IMR-90 (cell line): ENCODE results near the gene DIRAS3. TPM values are rescaled to one million over a fixed set of nuclear protein-coding genes. Genes with fewer than 3 reads are reported as not detected.

Experiments used
- ATAC-seq: fragments of 200-7000 bp; cut with Tn5 transposase; 2 replicates; pipeline ENCODE4 v1.9.1; 2020; ENCODE audit warnings: low read depth, mild to moderate bottlenecking, moderate library complexity
- BruUV-seq: library from RNA; stranded (reverse); fragments of 400-500 nt; replicated peaks from 2 replicates; lab custom pipeline; 2021; lab: Mats Ljungman, UMichigan
- CTCF ChIA-PET: fragments of 300-600 bp; formaldehyde crosslinking; extraction: SDS; loops from one replicate; lab custom pipeline; 2021; ENCODE audit warnings: antibody characterized with exemption; lab: Yijun Ruan, JAX
- POLR2A ChIA-PET: fragments of 300-600 bp; sonication (Branson Sonifier 250); formaldehyde crosslinking; loops from one replicate; lab custom pipeline; 2022; ENCODE audit warnings: antibody characterized with exemption; ENCODE audit not compliant: unreplicated experiment; lab: Charles Lee
- DNase-seq: peaks from one replicate; pipeline ENCODE4 v3.0.0; 2013
- H2AFZ ChIP-seq: replicated peaks from 2 replicates; pipeline ENCODE3; 2013; ENCODE audit warnings: low read length, mild to moderate bottlenecking; ENCODE audit not compliant: poor library complexity
- H2AK5ac ChIP-seq: 2 replicates; pipeline ENCODE4 v1.6.1; 2013; ENCODE audit warnings: low read depth, low read length, inconsistent platforms
- H2AK9ac ChIP-seq: replicated peaks from 2 replicates; pipeline ENCODE3; 2013; ENCODE audit warnings: mild to moderate bottlenecking, low read depth, low read length, moderate library complexity; ENCODE audit not compliant: poor library complexity
- H2BK120ac ChIP-seq: 2 replicates; pipeline ENCODE4 v1.6.1; 2013; ENCODE audit warnings: low read depth, low read length, inconsistent platforms
- H2BK15ac ChIP-seq: 3 replicates; pipeline ENCODE4 v1.6.1; 2013; ENCODE audit warnings: low read depth, low read length, inconsistent platforms
- H2BK20ac ChIP-seq: 2 replicates; pipeline ENCODE4 v1.6.1; 2013; ENCODE audit warnings: low read depth, mild to moderate bottlenecking, inconsistent platforms, low read length, moderate library complexity
- H2BK5ac ChIP-seq: 2 replicates; pipeline ENCODE4 v1.6.1; 2013; ENCODE audit warnings: mild to moderate bottlenecking, low read depth, low read length, inconsistent platforms; ENCODE audit not compliant: poor library complexity, severe bottlenecking
- H3K14ac ChIP-seq: replicated peaks from 2 replicates; pipeline ENCODE4 v1.6.1; 2013; ENCODE audit warnings: low read depth, low read length, inconsistent platforms
- H3K18ac ChIP-seq: 2 replicates; pipeline ENCODE4 v1.6.1; 2013; ENCODE audit warnings: low read depth, low read length, control low read depth
- H3K23ac ChIP-seq: 2 replicates; pipeline ENCODE4 v1.6.1; 2013; ENCODE audit warnings: low read depth, low read length, inconsistent platforms
- H3K27ac ChIP-seq: 2 replicates; pipeline ENCODE4 v1.5.1; 2013; ENCODE audit warnings: mild to moderate bottlenecking, control low read depth, low read length; ENCODE audit not compliant: insufficient read depth
- H3K27me3 ChIP-seq: 2 replicates; pipeline ENCODE4 v1.6.1; 2013; ENCODE audit warnings: low read length; ENCODE audit not compliant: control insufficient read depth, insufficient read depth
- H3K36me3 ChIP-seq: 2 replicates; pipeline ENCODE4 v1.6.1; 2013; ENCODE audit warnings: low read length, mixed read lengths; ENCODE audit not compliant: control insufficient read depth, insufficient read depth
- H3K4ac ChIP-seq: 2 replicates; pipeline ENCODE4 v1.6.1; 2013; ENCODE audit warnings: low read depth, low read length, inconsistent platforms
- H3K4me1 ChIP-seq: 2 replicates; pipeline ENCODE4 v1.6.1; 2013; ENCODE audit warnings: low read length, mixed read lengths; ENCODE audit not compliant: control insufficient read depth, insufficient read depth
- H3K4me2 ChIP-seq: 2 replicates; pipeline ENCODE4 v1.6.1; 2013; ENCODE audit warnings: low read depth, mild to moderate bottlenecking, control low read depth, low read length, moderate library complexity
- H3K4me3 ChIP-seq: 2 replicates; pipeline ENCODE4 v1.5.1; 2013; ENCODE audit warnings: low read depth, mild to moderate bottlenecking, control low read depth, low read length, moderate library complexity; ENCODE audit not compliant: insufficient read depth
- H3K56ac ChIP-seq: 2 replicates; pipeline ENCODE4 v1.6.1; 2013; ENCODE audit warnings: low read length, inconsistent platforms; ENCODE audit not compliant: insufficient read depth; ENCODE audit errors: extremely low read depth
- H3K79me1 ChIP-seq, 2 experiments: 2 replicates each; pipeline ENCODE4 v1.6.1; 2013; ENCODE audit warnings: low read length in 2 of 2, inconsistent platforms in 1 of 2, low read depth in 1 of 2
- H3K9ac ChIP-seq: 2 replicates; pipeline ENCODE4 v1.6.1; 2013; ENCODE audit warnings: low read depth, low read length, control low read depth
- H3K9me1 ChIP-seq: 2 replicates; pipeline ENCODE4 v1.6.1; 2013; ENCODE audit warnings: low read length, inconsistent platforms; ENCODE audit not compliant: insufficient read depth
- H3K9me3 ChIP-seq: 2 replicates; pipeline ENCODE4 v1.6.1; 2013; ENCODE audit warnings: low read length; ENCODE audit not compliant: control insufficient read depth, insufficient read depth
- H4K20me1 ChIP-seq: 2 replicates; pipeline ENCODE4 v1.6.1; 2013; ENCODE audit warnings: low read length, inconsistent platforms; ENCODE audit not compliant: insufficient read depth
- H4K5ac ChIP-seq: 2 replicates; pipeline ENCODE4 v1.6.1; 2013; ENCODE audit warnings: mild to moderate bottlenecking, low read depth, low read length, control low read depth
- H4K8ac ChIP-seq, 2 experiments: 2 replicates each; pipeline ENCODE4 v1.6.1; 2013; ENCODE audit warnings: low read depth in 2 of 2, low read length in 2 of 2, control low read depth in 1 of 2, inconsistent platforms in 1 of 2
- H4K91ac ChIP-seq: 2 replicates; pipeline ENCODE4 v1.6.1; 2013; ENCODE audit warnings: low read depth, low read length, inconsistent platforms; ENCODE audit not compliant: insufficient read depth
- BHLHE40 ChIP-seq: fragments of 150-350 bp; IDR thresholded peaks from 2 replicates; pipeline ENCODE4 v1.6.1; 2016; ENCODE audit warnings: mild to moderate bottlenecking, low read depth, low read length
- CEBPB ChIP-seq: IDR thresholded peaks from 2 replicates; pipeline ENCODE4 v1.6.1; 2012; ENCODE audit warnings: low read depth, low read length, improper control_type of control experiment
- CHD1 ChIP-seq: IDR thresholded peaks from 2 replicates; pipeline ENCODE4 v1.6.1; 2012; ENCODE audit warnings: low read depth, low read length, improper control_type of control experiment
- FOS ChIP-seq: fragments of 150-350 bp; IDR thresholded peaks from 2 replicates; pipeline ENCODE4 v1.6.1; 2016; ENCODE audit warnings: low read depth, low read length
- MAFK ChIP-seq: IDR thresholded peaks from 2 replicates; pipeline ENCODE4 v1.6.1; 2012; ENCODE audit warnings: low read depth, low read length, improper control_type of control experiment
- MAZ ChIP-seq: IDR thresholded peaks from 2 replicates; pipeline ENCODE4 v1.6.1; 2012; ENCODE audit warnings: low read depth, mild to moderate bottlenecking, low read length, improper control_type of control experiment, moderate library complexity, borderline replicate concordance
- MXI1 ChIP-seq: IDR thresholded peaks from 2 replicates; pipeline ENCODE4 v1.6.1; 2012; ENCODE audit warnings: low read depth, mild to moderate bottlenecking, low read length, moderate library complexity, borderline replicate concordance
- NFE2L2 ChIP-seq: fragments of 150-350 bp; IDR thresholded peaks from 2 replicates; pipeline ENCODE4 v1.6.1; 2016; ENCODE audit warnings: low read depth, mild to moderate bottlenecking, low read length
- POLR2A ChIP-seq: IDR thresholded peaks from 2 replicates; pipeline ENCODE4 v1.6.1; 2012; ENCODE audit warnings: mild to moderate bottlenecking, low read depth, low read length
- RAD21 ChIP-seq: IDR thresholded peaks from 2 replicates; pipeline ENCODE4 v1.6.1; 2012; ENCODE audit warnings: low read length, improper control_type of control experiment
- RCOR1 ChIP-seq: IDR thresholded peaks from 2 replicates; pipeline ENCODE4 v1.6.1; 2012; ENCODE audit warnings: mild to moderate bottlenecking, low read length, improper control_type of control experiment; ENCODE audit not compliant: insufficient replicate concordance
- RFX5 ChIP-seq: IDR thresholded peaks from 2 replicates; pipeline ENCODE4 v1.8.0; 2012; ENCODE audit warnings: low read depth, mild to moderate bottlenecking, low read length, moderate library complexity
- SMC3 ChIP-seq: fragments of 150-350 bp; IDR thresholded peaks from 2 replicates; pipeline ENCODE4 v1.6.1; 2016; ENCODE audit warnings: low read depth, mild to moderate bottlenecking, antibody characterized with exemption, low read length, moderate library complexity
- dilution Hi-C: fragments of 300-500 bp; cut with HindIII; formaldehyde crosslinking; loops from one replicate; pipeline ENCODE4 v1.14.3; 2018; ENCODE audit warnings: low sequenced_read_pairs; ENCODE audit not compliant: unreplicated experiment
- in situ Hi-C: fragments of 300-500 bp; cut with MboI; formaldehyde crosslinking; loops from 3 replicates; pipeline ENCODE4 v1.14.3; 2019; ENCODE audit warnings: low sequenced_read_pairs, inconsistent platforms, mixed read lengths
- intact Hi-C: fragments of 100-400 bp; cut with micrococcal nuclease; formaldehyde crosslinking; loops from 2 replicates; pipeline ENCODE4 v1.10.0; 2022
- polyA plus RNA-seq, 3 experiments: library from polyadenylated mRNA; depleted of rRNA; stranded (reverse); fragments of >200 nt; gene quantifications; 2 replicates each; pipeline ENCODE4 v1.2.3, GENCODE V29; 2012; ENCODE audit warnings: low replicate concordance in 1 of 3
- total RNA-seq: library from RNA; depleted of rRNA; stranded (reverse); fragments of >200 nt; gene quantifications from 2 replicates; pipeline ENCODE4 v1.2.3, GENCODE V29; 2012
- TF ChIP-seq, protein P1 (sequence below): conservative IDR thresholded peaks from 2 replicates; pipeline ENCODE4 v1.5.1; 2012; ENCODE audit warnings: mild to moderate bottlenecking, low read depth, low read length, improper control_type of control experiment
- TF ChIP-seq, protein P2 (sequence below): fragments of 150-350 bp; IDR thresholded peaks from 2 replicates; pipeline ENCODE4 v1.6.1; 2017; ENCODE audit warnings: mild to moderate bottlenecking, antibody characterized with exemption, low read length, low read depth
- TF ChIP-seq, protein P3 (sequence below): fragments of 150-350 bp; IDR thresholded peaks from 2 replicates; pipeline ENCODE4 v1.6.1; 2016; ENCODE audit warnings: low read depth, mild to moderate bottlenecking, low read length, moderate library complexity, borderline replicate concordance

Gene DIRAS3
- total and polyA plus RNA-seq, 2 of the 4 experiments (the other 2 are of a cell fraction), result 8.6 to 14.6 TPM

DNA sequence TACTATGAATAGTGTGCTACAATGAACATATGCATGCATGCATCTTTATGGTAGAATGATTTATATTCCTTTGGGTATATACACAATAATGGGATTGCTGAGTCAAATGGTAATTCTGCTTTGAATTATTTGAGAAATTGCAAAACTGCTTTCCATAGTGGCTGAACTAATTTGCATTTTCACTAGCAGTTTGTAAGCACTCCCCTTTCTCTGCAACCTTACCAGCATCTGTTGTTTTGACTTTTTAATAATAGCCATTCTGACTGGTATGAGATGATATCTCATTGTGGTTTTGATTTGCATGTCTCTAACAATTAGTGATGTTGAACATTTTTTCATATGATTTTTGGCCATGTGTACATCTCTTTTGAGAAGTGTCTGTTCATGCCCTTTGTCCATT is 24.0 kb upstream of the DIRAS3 start:
- Histone ChIP-seq H4K91ac (no peak overlapping the region), H4K5ac (no peak overlapping the region), H3K18ac (no peak overlapping the region), H3K4me3 (no peak overlapping the region), H4K20me1 (no peaks in the 10 kb centered on the region), H3K14ac (no peak overlapping the region), H3K27ac (no peak overlapping the region), H3K27me3 (no peaks in the 10 kb centered on the region), H3K4me2 (no peak overlapping the region), H4K8ac (no peak overlapping the region), H2AFZ (no peak overlapping the region), H3K4ac (no peak overlapping the region), H3K23ac (no peak overlapping the region), H2BK120ac (no peak overlapping the region), H2BK15ac (no peak overlapping the region), H3K36me3 (no peaks in the 10 kb centered on the region), H3K9me1 (no peaks in the 10 kb centered on the region), H2AK5ac (no peak overlapping the region), H2BK5ac (no peak overlapping the region), H3K9ac (no peak overlapping the region), H3K4me1 (no peaks in the 10 kb centered on the region), H3K56ac (no peak overlapping the region), H2BK20ac (no peak overlapping the region), H2AK9ac (no peak overlapping the region), H3K9me3 (no peaks in the 10 kb centered on the region), H3K79me1 (no peaks in the 10 kb centered on the region)
- intact Hi-C loops, result no loop called here
- TF ChIP-seq RAD21 (no peak), MXI1 (no peak), CEBPB (no peak), FOS (no peak), MAFK (no peak), RCOR1 (no peak), NFE2L2 (no peak), BHLHE40 (no peak), CHD1 (no peak), MAZ (no peak), POLR2A (no peak), RFX5 (no peak), SMC3 (no peak)
- TF ChIP-seq, protein P1, sequence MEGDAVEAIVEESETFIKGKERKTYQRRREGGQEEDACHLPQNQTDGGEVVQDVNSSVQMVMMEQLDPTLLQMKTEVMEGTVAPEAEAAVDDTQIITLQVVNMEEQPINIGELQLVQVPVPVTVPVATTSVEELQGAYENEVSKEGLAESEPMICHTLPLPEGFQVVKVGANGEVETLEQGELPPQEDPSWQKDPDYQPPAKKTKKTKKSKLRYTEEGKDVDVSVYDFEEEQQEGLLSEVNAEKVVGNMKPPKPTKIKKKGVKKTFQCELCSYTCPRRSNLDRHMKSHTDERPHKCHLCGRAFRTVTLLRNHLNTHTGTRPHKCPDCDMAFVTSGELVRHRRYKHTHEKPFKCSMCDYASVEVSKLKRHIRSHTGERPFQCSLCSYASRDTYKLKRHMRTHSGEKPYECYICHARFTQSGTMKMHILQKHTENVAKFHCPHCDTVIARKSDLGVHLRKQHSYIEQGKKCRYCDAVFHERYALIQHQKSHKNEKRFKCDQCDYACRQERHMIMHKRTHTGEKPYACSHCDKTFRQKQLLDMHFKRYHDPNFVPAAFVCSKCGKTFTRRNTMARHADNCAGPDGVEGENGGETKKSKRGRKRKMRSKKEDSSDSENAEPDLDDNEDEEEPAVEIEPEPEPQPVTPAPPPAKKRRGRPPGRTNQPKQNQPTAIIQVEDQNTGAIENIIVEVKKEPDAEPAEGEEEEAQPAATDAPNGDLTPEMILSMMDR, result no peak
- TF ChIP-seq, protein P2, sequence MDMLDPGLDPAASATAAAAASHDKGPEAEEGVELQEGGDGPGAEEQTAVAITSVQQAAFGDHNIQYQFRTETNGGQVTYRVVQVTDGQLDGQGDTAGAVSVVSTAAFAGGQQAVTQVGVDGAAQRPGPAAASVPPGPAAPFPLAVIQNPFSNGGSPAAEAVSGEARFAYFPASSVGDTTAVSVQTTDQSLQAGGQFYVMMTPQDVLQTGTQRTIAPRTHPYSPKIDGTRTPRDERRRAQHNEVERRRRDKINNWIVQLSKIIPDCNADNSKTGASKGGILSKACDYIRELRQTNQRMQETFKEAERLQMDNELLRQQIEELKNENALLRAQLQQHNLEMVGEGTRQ, result no peak
- TF ChIP-seq, protein P3, sequence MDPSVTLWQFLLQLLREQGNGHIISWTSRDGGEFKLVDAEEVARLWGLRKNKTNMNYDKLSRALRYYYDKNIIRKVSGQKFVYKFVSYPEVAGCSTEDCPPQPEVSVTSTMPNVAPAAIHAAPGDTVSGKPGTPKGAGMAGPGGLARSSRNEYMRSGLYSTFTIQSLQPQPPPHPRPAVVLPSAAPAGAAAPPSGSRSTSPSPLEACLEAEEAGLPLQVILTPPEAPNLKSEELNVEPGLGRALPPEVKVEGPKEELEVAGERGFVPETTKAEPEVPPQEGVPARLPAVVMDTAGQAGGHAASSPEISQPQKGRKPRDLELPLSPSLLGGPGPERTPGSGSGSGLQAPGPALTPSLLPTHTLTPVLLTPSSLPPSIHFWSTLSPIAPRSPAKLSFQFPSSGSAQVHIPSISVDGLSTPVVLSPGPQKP, result no peak
- no TSS peak for BruUV-seq
- DNase-seq, result no peak
- no peak for ATAC-seq
- ChIA-PET CTCF (no interaction called here), POLR2A (no interaction called here)
- dilution Hi-C loops, result no loop called here
- in situ Hi-C loops, result no loop called here
